Measurements from ENCODE around the gene DYNC1I1.
"Not testable (repeated sequence)": the region's sequence is repeated elsewhere in the genome, so short reads cannot be mapped to it uniquely, and the experiment has no call there.

Gene DYNC1I1

GRCh38 chr7:95910341-95910740 is 138.0 kb downstream of the DYNC1I1 start:
- DNase-seq (ENCODE audit: low read depth) = no peak

- no peak for DNase-seq (ENCODE audit: low read depth)
Observed at GRCh38 chr7:95915731-95916130, 143.4 kb downstream of the DYNC1I1 start.

GRCh38 chr7:95916573-95917297 is 144.4 kb downstream of the DYNC1I1 start:
- DNase-seq (ENCODE audit: low read depth) = peak; percentile 43

GRCh38 chr7:95917634-95918033 is 145.3 kb downstream of the DYNC1I1 start:
- no peak for DNase-seq (ENCODE audit: low read depth)

GRCh38 chr7:95919556-95919955 is 147.2 kb downstream of the DYNC1I1 start:
- DNase-seq (ENCODE audit: low read depth) = no peak

- no peak for DNase-seq (ENCODE audit: low read depth)
Observed at GRCh38 chr7:95921543-95921942, 149.2 kb downstream of the DYNC1I1 start.

GRCh38 chr7:95922191-95922590 is 149.8 kb downstream of the DYNC1I1 start:
- no peak for DNase-seq (ENCODE audit: low read depth)

GRCh38 chr7:95925236-95925635 is 152.9 kb downstream of the DYNC1I1 start:
- no peak for DNase-seq (ENCODE audit: low read depth)

- DNase-seq (ENCODE audit: low read depth) = no peak
Observed at GRCh38 chr7:95925971-95926370, 153.6 kb downstream of the DYNC1I1 start.

- no peak for DNase-seq (ENCODE audit: low read depth)
Observed at GRCh38 chr7:95927756-95928155, 155.4 kb downstream of the DYNC1I1 start.

- no peak for DNase-seq (ENCODE audit: low read depth)
Observed at GRCh38 chr7:95929710-95930280, 157.4 kb downstream of the DYNC1I1 start.

- DNase-seq (ENCODE audit: low read depth) = no peak
Observed at GRCh38 chr7:95931460-95932232, 159.3 kb downstream of the DYNC1I1 start.

GRCh38 chr7:95933618-95934017 is 161.3 kb downstream of the DYNC1I1 start:
- DNase-seq (ENCODE audit: low read depth) = no peak

GRCh38 chr7:95944867-95945266 is 172.5 kb downstream of the DYNC1I1 start:
- not testable (repeated sequence) for DNase-seq (ENCODE audit: low read depth)

- DNase-seq (ENCODE audit: low read depth) = no peak
Observed at GRCh38 chr7:95950698-95951097, 178.3 kb downstream of the DYNC1I1 start.

- DNase-seq (ENCODE audit: low read depth) = no peak
Observed at GRCh38 chr7:95951531-95951930, 179.2 kb downstream of the DYNC1I1 start.

- DNase-seq (ENCODE audit: low read depth) = no peak
Observed at GRCh38 chr7:95951997-95952795, 179.8 kb downstream of the DYNC1I1 start.

GRCh38 chr7:95952851-95953250 is 180.5 kb downstream of the DYNC1I1 start:
- DNase-seq (ENCODE audit: low read depth) = no peak

- DNase-seq (ENCODE audit: low read depth) = no peak
Observed at GRCh38 chr7:95955748-95956147, 183.4 kb downstream of the DYNC1I1 start.

- DNase-seq (ENCODE audit: low read depth) = no peak
Observed at GRCh38 chr7:95957510-95957909, 185.2 kb downstream of the DYNC1I1 start.

GRCh38 chr7:95960706-95961244 is 188.4 kb downstream of the DYNC1I1 start:
- DNase-seq (ENCODE audit: low read depth) = no peak

- DNase-seq (ENCODE audit: low read depth) = no peak
Observed at GRCh38 chr7:95963446-95963990, 191.2 kb downstream of the DYNC1I1 start.

Measured in fibroblast of gingiva (primary cell).